Panc1 (cell line): Measurements from ENCODE around the gene MSANTD2. TPM values are rescaled to one million over a fixed set of nuclear protein-coding genes. Genes with fewer than 3 reads are reported as not detected.

Experiments
- ATAC-seq: fragments of 200-7000 bp; cut with Tn5 transposase; 2 replicates; pipeline ENCODE4 v1.9.1; 2020; ENCODE audit warnings: mild to moderate bottlenecking, moderate library complexity
- BruUV-seq: library from RNA; stranded (reverse); fragments of 400-500 nt; replicated peaks from 2 replicates; lab custom pipeline; 2021; lab: Mats Ljungman, UMichigan
- CTCF ChIA-PET: fragments of 300-600 bp; sonication (Branson Sonifier 250); formaldehyde crosslinking; loops from one replicate; lab custom pipeline; 2022; ENCODE audit warnings: antibody characterized with exemption; lab: Charles Lee
- POLR2A ChIA-PET: fragments of 300-600 bp; sonication (Branson Sonifier 250); formaldehyde crosslinking; loops from one replicate; lab custom pipeline; 2022; ENCODE audit warnings: antibody characterized with exemption; lab: Charles Lee
- DNase-seq: peaks from one replicate; pipeline ENCODE4 v3.0.0-alpha.2; 2010; ENCODE audit warnings: low read depth, low spot score
- H3K27ac ChIP-seq: 2 replicates; pipeline ENCODE4 v1.5.1; 2011; ENCODE audit warnings: mild to moderate bottlenecking, low read length, inconsistent platforms
- H3K27me3 ChIP-seq: fragments of 200-500 bp; sonication (Bioruptor generic); 2 replicates; pipeline ENCODE4 v1.6.0; 2014; ENCODE audit warnings: low read length, inconsistent platforms; ENCODE audit not compliant: control insufficient read depth, insufficient read depth
- H3K36me3 ChIP-seq: fragments of 200-500 bp; sonication (Bioruptor generic); 2 replicates; pipeline ENCODE4 v1.5.1; 2014; ENCODE audit warnings: inconsistent platforms, mild to moderate bottlenecking, low read length, moderate library complexity; ENCODE audit not compliant: control insufficient read depth, insufficient read depth
- H3K4me1 ChIP-seq: 2 replicates; pipeline ENCODE4 v1.5.1; 2011; ENCODE audit warnings: inconsistent platforms, mild to moderate bottlenecking, low read length, moderate library complexity; ENCODE audit not compliant: control insufficient read depth, insufficient read depth
- H3K4me3 ChIP-seq, 2 experiments: 2 replicates each; pipeline ENCODE4 v1.5.1; 2011 to 2012; ENCODE audit warnings: low read depth in 2 of 2, low read length in 2 of 2, mild to moderate bottlenecking in 2 of 2, inconsistent platforms in 1 of 2, moderate library complexity in 1 of 2
- H3K9me3 ChIP-seq: fragments of 200-500 bp; sonication (Bioruptor generic); 2 replicates; pipeline ENCODE4 v1.5.1; 2014; ENCODE audit warnings: low read depth, mild to moderate bottlenecking, inconsistent platforms, low read length, moderate library complexity; ENCODE audit not compliant: control insufficient read depth, insufficient read depth
- POLR2AphosphoS5 ChIP-seq: IDR thresholded peaks from 2 replicates; pipeline ENCODE4 v1.6.1; 2012; ENCODE audit warnings: mild to moderate bottlenecking, low read depth, low read length, moderate library complexity
- SIN3A ChIP-seq: IDR thresholded peaks from 2 replicates; pipeline ENCODE4 v1.6.1; 2012; ENCODE audit warnings: low read depth, mild to moderate bottlenecking, low read length, moderate library complexity, borderline replicate concordance; ENCODE audit not compliant: insufficient read depth
- TCF7L2 ChIP-seq: IDR thresholded peaks from 2 replicates; pipeline ENCODE4 v1.6.1; 2011; ENCODE audit warnings: mild to moderate bottlenecking, low read depth, low read length, inconsistent platforms
- in situ Hi-C: cut with HindIII; loops from 2 replicates; pipeline ENCODE4 v1.10.0; 2016; ENCODE audit warnings: low sequenced_read_pairs, low pct_unique_long_range_greater_than_20kb
- intact Hi-C: fragments of 100-400 bp; cut with micrococcal nuclease; formaldehyde crosslinking; loops from one replicate; pipeline ENCODE4 v1.10.0; 2022; ENCODE audit not compliant: unreplicated experiment
- total RNA-seq: library from RNA; stranded (reverse); gene quantifications from one replicate; pipeline ENCODE4 v1.2.1, GENCODE V29; 2021; ENCODE audit not compliant: unreplicated experiment
- TF ChIP-seq, protein P1 (sequence below), 2 experiments: IDR thresholded peaks; 2 replicates each; pipeline ENCODE4 v1.6.1; 2011 to 2012; ENCODE audit warnings: low read depth in 2 of 2, control low read depth in 1 of 2, low read length in 1 of 2, mild to moderate bottlenecking in 1 of 2, moderate library complexity in 1 of 2; ENCODE audit not compliant: insufficient read depth in 1 of 2
- TF ChIP-seq, protein P2 (sequence below): fragments of 450-650 bp; IDR thresholded peaks from 2 replicates; pipeline ENCODE4 v1.5.1; 2017; ENCODE audit warnings: mild to moderate bottlenecking

The MSANTD2 gene
- total RNA-seq, 1 experiment from 2014 or later: 20.5 TPM

DNA sequence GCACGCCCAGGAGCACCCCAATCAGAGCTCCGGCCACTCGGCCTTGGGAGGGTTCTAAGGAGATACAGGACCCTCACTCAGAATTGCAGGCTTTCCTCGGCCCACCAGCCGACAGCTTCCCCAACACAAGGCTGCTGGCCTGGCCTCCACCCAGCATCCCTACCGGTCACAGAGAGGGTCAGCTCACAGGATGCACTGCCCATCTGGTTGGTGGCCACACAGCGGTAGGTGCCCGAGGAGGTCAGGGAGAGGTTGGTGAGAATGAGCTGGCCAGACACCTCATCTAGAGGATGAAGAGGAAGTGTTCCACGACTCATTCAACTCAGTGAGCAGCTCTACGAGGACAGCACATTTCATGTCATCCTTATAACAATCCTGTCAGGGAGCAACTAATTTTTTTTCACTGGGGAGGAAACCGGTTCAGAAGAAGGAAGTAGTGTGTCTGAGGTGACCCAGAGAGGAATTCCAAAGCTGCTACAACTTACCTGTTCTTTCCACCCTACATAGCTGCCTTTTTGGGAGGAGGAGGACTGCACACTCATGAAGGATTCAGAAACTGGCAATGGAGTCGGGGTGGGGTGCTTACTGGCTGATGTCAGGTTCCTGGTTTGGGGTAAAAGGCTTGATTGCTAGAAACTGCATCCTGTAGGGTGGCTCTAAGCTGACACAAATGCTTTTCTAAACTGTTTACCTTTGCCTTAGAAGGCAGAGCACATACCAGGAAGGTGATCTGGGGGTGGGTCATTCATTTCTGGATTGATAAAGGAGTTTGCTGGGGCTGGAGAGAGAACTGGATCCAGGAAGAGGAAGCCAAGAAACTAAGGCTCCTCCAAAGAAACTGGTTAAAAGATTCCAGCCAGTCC lies 51.5 kb downstream of the MSANTD2 start:
- TF ChIP-seq, protein P1, sequence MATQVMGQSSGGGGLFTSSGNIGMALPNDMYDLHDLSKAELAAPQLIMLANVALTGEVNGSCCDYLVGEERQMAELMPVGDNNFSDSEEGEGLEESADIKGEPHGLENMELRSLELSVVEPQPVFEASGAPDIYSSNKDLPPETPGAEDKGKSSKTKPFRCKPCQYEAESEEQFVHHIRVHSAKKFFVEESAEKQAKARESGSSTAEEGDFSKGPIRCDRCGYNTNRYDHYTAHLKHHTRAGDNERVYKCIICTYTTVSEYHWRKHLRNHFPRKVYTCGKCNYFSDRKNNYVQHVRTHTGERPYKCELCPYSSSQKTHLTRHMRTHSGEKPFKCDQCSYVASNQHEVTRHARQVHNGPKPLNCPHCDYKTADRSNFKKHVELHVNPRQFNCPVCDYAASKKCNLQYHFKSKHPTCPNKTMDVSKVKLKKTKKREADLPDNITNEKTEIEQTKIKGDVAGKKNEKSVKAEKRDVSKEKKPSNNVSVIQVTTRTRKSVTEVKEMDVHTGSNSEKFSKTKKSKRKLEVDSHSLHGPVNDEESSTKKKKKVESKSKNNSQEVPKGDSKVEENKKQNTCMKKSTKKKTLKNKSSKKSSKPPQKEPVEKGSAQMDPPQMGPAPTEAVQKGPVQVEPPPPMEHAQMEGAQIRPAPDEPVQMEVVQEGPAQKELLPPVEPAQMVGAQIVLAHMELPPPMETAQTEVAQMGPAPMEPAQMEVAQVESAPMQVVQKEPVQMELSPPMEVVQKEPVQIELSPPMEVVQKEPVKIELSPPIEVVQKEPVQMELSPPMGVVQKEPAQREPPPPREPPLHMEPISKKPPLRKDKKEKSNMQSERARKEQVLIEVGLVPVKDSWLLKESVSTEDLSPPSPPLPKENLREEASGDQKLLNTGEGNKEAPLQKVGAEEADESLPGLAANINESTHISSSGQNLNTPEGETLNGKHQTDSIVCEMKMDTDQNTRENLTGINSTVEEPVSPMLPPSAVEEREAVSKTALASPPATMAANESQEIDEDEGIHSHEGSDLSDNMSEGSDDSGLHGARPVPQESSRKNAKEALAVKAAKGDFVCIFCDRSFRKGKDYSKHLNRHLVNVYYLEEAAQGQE (IDR thresholded peaks at IDR 0.05; ENCODE audit: insufficient read depth in 1 of 2, low read depth in 2 of 2, low read length in 1 of 2): no peak
- no peak for TF ChIP-seq SIN3A
- TF ChIP-seq, protein P2, sequence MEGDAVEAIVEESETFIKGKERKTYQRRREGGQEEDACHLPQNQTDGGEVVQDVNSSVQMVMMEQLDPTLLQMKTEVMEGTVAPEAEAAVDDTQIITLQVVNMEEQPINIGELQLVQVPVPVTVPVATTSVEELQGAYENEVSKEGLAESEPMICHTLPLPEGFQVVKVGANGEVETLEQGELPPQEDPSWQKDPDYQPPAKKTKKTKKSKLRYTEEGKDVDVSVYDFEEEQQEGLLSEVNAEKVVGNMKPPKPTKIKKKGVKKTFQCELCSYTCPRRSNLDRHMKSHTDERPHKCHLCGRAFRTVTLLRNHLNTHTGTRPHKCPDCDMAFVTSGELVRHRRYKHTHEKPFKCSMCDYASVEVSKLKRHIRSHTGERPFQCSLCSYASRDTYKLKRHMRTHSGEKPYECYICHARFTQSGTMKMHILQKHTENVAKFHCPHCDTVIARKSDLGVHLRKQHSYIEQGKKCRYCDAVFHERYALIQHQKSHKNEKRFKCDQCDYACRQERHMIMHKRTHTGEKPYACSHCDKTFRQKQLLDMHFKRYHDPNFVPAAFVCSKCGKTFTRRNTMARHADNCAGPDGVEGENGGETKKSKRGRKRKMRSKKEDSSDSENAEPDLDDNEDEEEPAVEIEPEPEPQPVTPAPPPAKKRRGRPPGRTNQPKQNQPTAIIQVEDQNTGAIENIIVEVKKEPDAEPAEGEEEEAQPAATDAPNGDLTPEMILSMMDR: no peak
- intact Hi-C loops (loop anchor here (5.0 kb wide), 1 partner anchor 81 kb away; no protein-coding TSS in a partner anchor), in situ Hi-C loops (no loop called here)
- H3K4me3 ChIP-seq: no peak overlapping the region
- ATAC-seq: no peak
- H3K36me3 ChIP-seq: no peaks in the 10 kb centered on the region
- H3K4me1 ChIP-seq: peaks cover 4% of the 10 kb centered on the region; the same call in 1 of the 2 replicates
- H3K27ac ChIP-seq: no peak overlapping the region
- BruUV-seq: no TSS peak
- DNase-seq: no peak
- POLR2A ChIA-PET: no interaction called here
- H3K27me3 ChIP-seq: peaks cover 16% of the 10 kb centered on the region
- no peaks in the 10 kb centered on the region for H3K9me3 ChIP-seq
- CTCF ChIA-PET: interaction anchor here (0.6 to 1.5 kb wide), 2 partner anchors 17 to 79 kb away, joined by 3 to 4 read pairs; no protein-coding TSS in a partner anchor

DNA sequence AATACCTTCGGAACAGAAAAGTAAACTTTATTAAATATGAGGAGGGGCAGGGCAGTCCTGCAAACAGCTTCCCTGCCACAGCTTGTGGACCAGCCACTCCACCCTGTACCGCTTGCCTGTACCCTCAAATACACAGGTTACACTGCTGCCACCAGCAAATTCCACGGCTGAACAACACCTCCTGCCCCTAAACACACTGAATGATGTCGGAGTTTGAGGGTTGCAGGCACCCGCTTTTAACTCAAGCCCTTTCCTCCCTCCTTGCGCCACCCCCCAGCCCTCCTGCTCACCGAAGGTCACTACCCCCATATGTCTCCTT lies 52.1 kb downstream of the MSANTD2 start:
- ChIA-PET POLR2A (no interaction called here), CTCF (interaction anchor here (1.5 kb wide), 1 partner anchor 79 kb away, joined by 3 read pairs; no protein-coding TSS in a partner anchor)
- ATAC-seq (no peak), DNase-seq (no peak)
- Histone ChIP-seq H3K36me3 (no peaks in the 10 kb centered on the region), H3K4me1 (peaks cover 4% of the 10 kb centered on the region; the same call in 1 of the 2 replicates), H3K27me3 (peaks cover 22% of the 10 kb centered on the region), H3K4me3 (no peak overlapping the region), H3K27ac (no peak overlapping the region), H3K9me3 (no peaks in the 10 kb centered on the region)
- TF ChIP-seq SIN3A (no peak), TCF7L2 (no peak), POLR2AphosphoS5 (no peak)
- TF ChIP-seq, protein P2: no peak
- TF ChIP-seq, protein P1 (IDR thresholded peaks at IDR 0.05; ENCODE audit: insufficient read depth in 1 of 2, low read depth in 2 of 2, low read length in 1 of 2): no peak
- no TSS peak for BruUV-seq
- intact Hi-C loops (loop anchor here (5.0 kb wide), 1 partner anchor 81 kb away; no protein-coding TSS in a partner anchor), in situ Hi-C loops (no loop called here)
